GM10266 (cell line): Measurements from ENCODE around the gene SOX5.

Experiments
- DNase-seq: peaks from one replicate; pipeline ENCODE4 v3.0.0; 2012; ENCODE audit errors: extremely low spot score
- TF ChIP-seq, protein P1 (sequence below): IDR thresholded peaks from 2 replicates; pipeline ENCODE4 v1.5.1; 2012; ENCODE audit warnings: mild to moderate bottlenecking, low read depth; ENCODE audit not compliant: control insufficient read depth, insufficient read depth; ENCODE audit errors: missing control alignments

SOX5 gene

DNA sequence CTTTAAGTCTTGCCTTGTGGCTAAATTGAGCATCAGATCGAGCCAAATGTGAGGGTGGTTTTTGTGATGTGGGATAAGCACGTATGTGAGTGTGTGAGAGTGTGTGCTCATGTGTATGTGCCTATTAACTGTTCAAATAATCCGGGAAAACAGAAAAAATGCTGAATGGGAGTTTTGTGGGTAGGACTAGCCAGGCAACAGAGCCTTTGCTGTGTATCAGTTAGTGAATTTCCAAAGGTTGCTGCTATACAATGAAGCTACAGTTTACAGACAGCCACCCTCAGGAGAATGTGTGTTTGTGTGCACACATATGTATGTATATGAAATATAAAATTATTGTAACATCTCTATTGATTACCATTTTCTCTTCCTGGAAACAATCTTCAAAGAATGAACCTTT is 154.0 kb downstream of the SOX5 start:
- TF ChIP-seq, protein P1, sequence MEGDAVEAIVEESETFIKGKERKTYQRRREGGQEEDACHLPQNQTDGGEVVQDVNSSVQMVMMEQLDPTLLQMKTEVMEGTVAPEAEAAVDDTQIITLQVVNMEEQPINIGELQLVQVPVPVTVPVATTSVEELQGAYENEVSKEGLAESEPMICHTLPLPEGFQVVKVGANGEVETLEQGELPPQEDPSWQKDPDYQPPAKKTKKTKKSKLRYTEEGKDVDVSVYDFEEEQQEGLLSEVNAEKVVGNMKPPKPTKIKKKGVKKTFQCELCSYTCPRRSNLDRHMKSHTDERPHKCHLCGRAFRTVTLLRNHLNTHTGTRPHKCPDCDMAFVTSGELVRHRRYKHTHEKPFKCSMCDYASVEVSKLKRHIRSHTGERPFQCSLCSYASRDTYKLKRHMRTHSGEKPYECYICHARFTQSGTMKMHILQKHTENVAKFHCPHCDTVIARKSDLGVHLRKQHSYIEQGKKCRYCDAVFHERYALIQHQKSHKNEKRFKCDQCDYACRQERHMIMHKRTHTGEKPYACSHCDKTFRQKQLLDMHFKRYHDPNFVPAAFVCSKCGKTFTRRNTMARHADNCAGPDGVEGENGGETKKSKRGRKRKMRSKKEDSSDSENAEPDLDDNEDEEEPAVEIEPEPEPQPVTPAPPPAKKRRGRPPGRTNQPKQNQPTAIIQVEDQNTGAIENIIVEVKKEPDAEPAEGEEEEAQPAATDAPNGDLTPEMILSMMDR = no peak
- DNase-seq = no peak

DNA sequence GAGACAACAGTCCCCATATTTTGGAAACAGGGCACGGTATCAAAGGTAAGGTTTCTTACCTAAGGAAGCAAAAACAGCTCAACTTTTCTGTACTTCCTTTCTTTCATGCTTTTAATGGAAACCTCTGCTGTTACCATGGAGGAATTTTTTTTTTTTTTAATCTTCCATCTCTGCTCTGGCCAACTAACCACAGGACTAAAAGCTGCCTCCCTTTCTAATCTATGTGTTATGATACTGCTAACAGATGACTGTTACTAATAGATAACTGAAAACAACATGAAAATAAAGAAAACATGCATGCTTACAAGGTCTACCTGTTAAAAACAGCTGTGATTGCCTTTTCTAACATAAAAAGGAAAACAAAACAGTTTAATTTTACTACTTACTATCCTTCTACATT is 168.4 kb downstream of the SOX5 start:
- TF ChIP-seq, protein P1 = no peak
- DNase-seq = no peak

DNA sequence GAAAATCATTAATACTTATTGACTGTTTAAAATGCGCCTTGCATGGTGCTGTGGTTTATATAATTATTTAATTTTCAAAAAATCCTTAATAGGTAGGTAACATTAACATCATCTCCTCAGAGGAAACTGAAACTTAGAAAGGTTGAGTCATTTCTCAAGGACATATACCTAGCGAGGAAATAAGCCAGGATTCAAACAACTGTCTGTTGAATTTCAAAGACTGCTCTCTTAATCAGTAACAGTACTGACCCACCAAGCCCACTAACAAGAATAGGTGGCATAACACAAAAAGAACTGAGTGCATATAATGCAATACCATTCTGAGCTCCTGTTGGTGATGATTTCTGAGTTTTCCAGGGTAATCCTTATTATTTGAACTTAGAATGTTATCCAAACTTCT is 174.3 kb downstream of the SOX5 start:
- no peak for DNase-seq
- TF ChIP-seq, protein P1 = no peak

DNA sequence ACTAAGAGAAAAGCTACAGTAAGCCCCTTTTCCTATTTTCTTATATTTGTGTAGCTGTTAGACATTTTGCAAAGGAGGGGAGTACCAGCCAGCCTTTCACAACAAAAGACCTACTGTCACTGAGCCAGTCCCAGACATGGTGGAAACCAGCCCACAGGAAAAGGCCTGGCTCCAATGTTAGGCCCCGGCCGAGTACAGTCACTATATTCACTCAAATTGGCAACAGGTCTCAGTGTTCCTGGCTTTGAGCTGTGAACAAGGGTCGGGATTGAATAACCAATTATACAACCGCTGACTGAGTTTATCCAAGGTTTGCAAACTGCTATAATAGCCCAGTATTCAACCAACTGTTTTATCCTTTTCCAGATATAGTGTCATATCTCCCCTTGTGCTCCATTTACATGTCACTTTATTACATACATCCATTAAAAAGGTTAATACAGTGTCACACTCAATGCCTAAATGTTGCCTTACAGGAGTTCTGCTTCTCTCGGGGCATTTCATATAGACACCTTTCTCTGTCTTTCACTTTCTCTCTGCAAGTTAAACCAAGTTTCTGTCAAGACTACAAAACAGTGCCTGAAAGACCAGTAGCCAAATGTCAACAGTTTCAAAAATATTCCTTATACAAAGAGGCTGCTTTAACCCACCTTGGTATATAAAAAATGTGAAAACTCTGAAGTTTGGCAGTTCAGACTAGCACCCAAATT is 178.1 kb downstream of the SOX5 start:
- DNase-seq = no peak

DNA sequence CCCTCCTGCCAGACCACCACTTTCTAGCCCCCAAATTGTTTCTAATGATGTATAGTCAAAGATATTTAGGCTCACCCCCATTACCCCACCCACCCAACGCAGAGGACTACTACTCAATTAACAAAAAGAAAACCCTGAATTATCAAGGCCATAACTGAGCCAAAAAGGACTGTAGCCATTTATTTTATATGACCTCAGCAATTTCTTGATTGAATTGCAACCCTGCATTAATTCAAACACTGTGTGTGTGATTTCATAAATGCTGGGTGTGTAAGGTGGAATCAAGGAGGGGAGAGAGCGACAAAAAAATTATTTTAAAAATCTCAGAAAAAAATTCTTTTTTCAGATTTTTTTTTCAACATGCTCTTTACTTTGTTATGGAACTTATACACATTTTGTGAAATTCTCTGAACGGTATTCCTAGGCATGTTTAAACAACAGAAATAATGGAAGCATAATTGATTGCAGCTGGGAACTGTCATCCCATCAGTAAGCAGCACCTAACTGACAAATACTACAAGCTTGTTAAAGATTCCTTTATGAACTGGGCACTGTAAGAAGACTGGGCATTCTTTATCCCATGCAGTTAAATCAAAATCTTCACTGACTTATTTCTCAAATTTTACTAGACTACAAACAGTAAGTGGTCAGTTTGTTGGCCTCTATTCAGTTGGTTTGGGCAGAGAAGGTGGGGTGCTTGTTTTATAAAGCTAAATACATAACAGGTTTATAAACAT is 179.1 kb downstream of the SOX5 start:
- TF ChIP-seq, protein P1 = no peak
- DNase-seq = no peak

More for the DNA sequence above, 178.1 kb downstream of the SOX5 start:
- TF ChIP-seq, protein P1 = no peak

DNA sequence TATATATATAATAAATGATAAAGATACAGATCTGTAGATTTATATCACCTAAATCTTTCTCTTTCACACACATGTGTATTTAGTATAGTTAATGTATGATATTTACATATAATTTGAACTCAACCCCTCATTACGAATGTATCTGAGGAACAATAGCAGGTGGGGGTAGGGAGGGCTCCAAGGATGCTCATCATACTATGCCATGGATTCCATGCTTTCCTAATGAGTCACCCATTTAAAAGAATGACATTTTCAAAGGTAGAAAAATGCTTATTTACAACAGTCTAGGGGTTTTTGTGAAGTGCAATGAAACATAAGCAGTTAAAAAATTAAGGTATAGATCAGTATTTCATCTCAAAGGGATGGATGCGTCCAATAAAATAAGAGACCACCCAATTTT is 181.6 kb downstream of the SOX5 start:
- TF ChIP-seq, protein P1 = no peak
- DNase-seq = no peak

DNA sequence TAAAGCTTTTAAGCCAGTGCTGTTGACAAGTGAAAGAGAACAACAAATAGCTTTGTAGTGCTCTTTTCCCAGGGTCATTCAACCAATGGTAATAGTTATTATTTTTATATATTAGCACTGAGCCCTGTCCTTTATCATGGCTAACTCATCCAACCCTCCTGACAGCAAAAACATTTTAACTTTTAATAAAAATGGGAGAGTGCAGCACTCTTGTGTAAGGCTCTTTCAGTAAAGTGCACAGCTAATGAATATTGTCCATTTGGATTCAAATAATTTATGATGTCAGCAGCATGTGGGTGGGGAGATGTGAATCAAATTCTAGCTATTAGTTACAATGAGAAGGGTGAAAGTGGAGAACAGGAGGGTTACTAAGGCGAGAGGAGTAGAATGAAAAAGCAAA is 185.7 kb downstream of the SOX5 start:
- no peak for DNase-seq
- TF ChIP-seq, protein P1 = no peak
